ENCODE data around the gene MEGF6. TPM values are rescaled to one million over a fixed set of nuclear protein-coding genes. Genes with fewer than 3 reads are reported as not detected.

Gene MEGF6
- total and polyA plus RNA-seq, 4 donors = 17.7 to 54.2 (median 48.2) TPM

DNA sequence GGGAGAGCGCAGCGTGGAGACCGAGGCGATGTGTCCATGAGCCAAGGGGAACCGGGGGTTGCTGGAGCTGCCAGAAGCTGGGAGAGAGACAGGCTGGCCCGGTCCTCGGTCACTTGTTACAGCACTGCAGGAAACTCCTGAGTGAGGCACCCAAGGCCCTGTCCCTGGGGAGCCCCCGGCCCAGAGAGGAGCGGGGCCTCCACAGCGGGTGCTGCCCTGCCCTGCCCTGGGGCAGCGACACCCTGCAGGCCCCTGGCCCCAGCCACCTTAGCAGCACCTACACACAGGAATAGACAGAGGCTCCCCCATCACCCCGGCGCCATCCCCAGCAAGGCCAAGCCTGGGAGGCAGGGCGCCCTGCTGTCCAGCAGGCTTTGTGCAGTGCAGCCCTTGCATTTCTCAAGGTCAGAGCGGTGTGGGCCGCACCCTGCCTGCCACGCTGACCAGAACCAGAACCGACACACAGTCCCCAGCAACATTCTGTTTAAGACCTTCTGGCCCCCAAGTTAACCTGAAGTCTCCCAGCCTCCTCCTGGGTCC is 6.6 kb upstream of the MEGF6 start:
- ATAC-seq (ENCODE audit: insufficient read depth, low FRiP score) (no peak), DNase-seq (no peak)
- no peak overlapping the region for H3K4me3 ChIP-seq
- H3K9ac ChIP-seq (ENCODE audit: insufficient read depth in 1 of 2, low read length in 2 of 2) = no peak overlapping the region
- peaks cover 0 to 37% (median 9%) of the 10 kb centered on the region in 5 donors for H3K4me1 ChIP-seq (ENCODE audit: control insufficient read depth in 5 of 5, insufficient read depth in 5 of 5, low read length in 5 of 5)
- H3K36me3 ChIP-seq (ENCODE audit: control insufficient read depth in 4 of 4, insufficient read depth in 4 of 4, low read length in 4 of 4) = no peaks in the 10 kb centered on the region
- H3K27me3 ChIP-seq (ENCODE audit: control insufficient read depth in 3 of 3, insufficient read depth in 3 of 3, low read length in 2 of 3) = no peaks in the 10 kb centered on the region
- TF ChIP-seq, protein P1, sequence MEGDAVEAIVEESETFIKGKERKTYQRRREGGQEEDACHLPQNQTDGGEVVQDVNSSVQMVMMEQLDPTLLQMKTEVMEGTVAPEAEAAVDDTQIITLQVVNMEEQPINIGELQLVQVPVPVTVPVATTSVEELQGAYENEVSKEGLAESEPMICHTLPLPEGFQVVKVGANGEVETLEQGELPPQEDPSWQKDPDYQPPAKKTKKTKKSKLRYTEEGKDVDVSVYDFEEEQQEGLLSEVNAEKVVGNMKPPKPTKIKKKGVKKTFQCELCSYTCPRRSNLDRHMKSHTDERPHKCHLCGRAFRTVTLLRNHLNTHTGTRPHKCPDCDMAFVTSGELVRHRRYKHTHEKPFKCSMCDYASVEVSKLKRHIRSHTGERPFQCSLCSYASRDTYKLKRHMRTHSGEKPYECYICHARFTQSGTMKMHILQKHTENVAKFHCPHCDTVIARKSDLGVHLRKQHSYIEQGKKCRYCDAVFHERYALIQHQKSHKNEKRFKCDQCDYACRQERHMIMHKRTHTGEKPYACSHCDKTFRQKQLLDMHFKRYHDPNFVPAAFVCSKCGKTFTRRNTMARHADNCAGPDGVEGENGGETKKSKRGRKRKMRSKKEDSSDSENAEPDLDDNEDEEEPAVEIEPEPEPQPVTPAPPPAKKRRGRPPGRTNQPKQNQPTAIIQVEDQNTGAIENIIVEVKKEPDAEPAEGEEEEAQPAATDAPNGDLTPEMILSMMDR (IDR thresholded peaks at IDR 0.05; ENCODE audit: control extremely low read depth, extremely low read depth) = no peak
- WGBS, 2 donors = 84 to 89% methylated on average over 17 to 18 of the region's 18 CpGs
- H3K9me3 ChIP-seq (ENCODE audit: control insufficient read depth in 4 of 4, insufficient read depth in 3 of 4, low read length in 3 of 4) = no peaks in the 10 kb centered on the region
- no peak overlapping the region for H3K27ac ChIP-seq (ENCODE audit: low read depth in 1 of 2, low read length in 1 of 2)

DNA sequence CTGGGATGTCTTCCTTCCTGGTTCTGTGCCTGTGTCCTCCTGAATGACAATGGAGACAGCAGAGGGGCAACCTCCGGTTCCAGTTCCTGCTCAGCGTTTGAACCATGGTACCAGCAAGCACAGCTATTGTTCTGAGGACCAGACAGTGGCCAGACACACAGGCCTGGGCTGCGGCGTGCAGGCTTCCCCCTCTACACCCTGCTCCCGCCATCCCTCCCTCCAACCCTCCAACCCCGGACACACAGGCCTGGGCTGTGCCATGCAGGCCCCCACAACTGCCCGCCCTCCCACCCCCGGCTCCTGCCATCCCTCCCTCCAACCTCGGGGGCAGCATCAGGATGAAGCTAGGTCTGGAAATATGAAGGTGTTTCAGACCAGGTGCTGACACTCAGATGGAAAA is 5.6 kb upstream of the MEGF6 start:
- Histone ChIP-seq H3K9ac (ENCODE audit: insufficient read depth in 1 of 2, low read length in 2 of 2) (no peak overlapping the region), H3K4me3 (no peak overlapping the region), H3K27me3 (ENCODE audit: control insufficient read depth in 3 of 3, insufficient read depth in 3 of 3, low read length in 2 of 3) (no peaks in the 10 kb centered on the region), H3K9me3 (ENCODE audit: control insufficient read depth in 4 of 4, insufficient read depth in 3 of 4, low read length in 3 of 4) (no peaks in the 10 kb centered on the region), H3K4me1 (ENCODE audit: control insufficient read depth in 5 of 5, insufficient read depth in 5 of 5, low read length in 5 of 5) (peaks cover 0 to 43% (median 11%) of the 10 kb centered on the region in 5 donors), H3K27ac (ENCODE audit: low read depth in 1 of 2, low read length in 1 of 2) (no peak overlapping the region), H3K36me3 (ENCODE audit: control insufficient read depth in 4 of 4, insufficient read depth in 4 of 4, low read length in 4 of 4) (no peaks in the 10 kb centered on the region)
- DNase-seq (no peak), ATAC-seq (ENCODE audit: insufficient read depth, low FRiP score) (no peak)
- WGBS, 2 donors = 79 to 83% methylated on average over 9 of the region's 9 CpGs
- TF ChIP-seq, protein P1 (IDR thresholded peaks at IDR 0.05; ENCODE audit: control extremely low read depth, extremely low read depth) = no peak

DNA sequence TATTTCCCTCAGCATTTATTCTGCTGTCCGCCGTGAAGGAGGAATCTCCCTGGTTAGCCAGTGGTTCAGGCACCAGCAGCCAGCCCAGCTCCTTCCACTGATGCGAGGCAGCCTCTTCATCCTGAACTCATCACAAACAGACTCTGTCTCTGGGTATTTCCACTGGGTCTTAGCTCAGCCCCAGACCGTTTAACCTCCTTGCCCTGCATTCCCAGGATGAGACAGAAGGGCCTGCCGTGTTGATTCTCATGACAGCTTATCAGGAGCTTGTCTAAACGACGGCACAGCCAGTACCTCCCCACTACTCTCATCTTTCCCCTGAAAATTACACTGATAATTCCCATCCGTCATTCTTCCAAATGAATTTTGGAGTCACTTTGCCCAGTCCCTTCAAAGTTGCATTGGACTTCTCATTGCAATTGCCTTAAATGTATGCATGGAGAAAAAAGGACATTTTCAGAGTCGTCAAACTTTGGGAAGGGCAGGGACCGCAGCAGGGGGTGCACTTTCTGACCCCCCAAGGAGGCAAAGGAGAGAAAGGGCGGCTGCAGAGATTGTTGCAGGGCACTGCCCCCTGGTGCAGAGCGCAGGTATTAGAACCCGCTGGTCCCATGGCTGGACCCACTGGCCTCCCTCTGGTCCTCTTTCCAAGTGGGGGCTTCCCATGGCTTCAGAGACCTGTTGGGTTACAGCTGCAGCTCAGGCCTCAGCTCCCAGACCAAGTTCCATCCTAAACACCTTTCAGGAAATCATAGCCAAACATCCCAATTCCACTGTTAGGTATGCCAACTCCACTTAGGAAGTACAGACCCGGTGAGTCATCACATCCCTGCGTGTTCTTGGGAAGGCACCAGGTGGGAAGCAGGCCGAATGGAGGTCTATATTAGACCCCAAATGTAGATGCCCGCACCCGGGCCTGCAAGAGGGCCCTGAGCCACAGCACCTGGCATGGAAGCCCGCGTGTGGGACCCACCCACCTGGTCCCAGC is 3.7 kb upstream of the MEGF6 start:
- H3K4me1 ChIP-seq (ENCODE audit: control insufficient read depth in 5 of 5, insufficient read depth in 5 of 5, low read length in 5 of 5) = peaks cover 0 to 48% (median 13%) of the 10 kb centered on the region in 5 donors
- H3K27ac ChIP-seq (ENCODE audit: low read depth in 1 of 2, low read length in 1 of 2) = no peak overlapping the region
- no peaks in the 10 kb centered on the region for H3K9me3 ChIP-seq (ENCODE audit: control insufficient read depth in 4 of 4, insufficient read depth in 3 of 4, low read length in 3 of 4)
- ATAC-seq (ENCODE audit: insufficient read depth, low FRiP score) (no peak), DNase-seq (no peak)
- H3K36me3 ChIP-seq (ENCODE audit: control insufficient read depth in 4 of 4, insufficient read depth in 4 of 4, low read length in 4 of 4) = no peaks in the 10 kb centered on the region
- no peak overlapping the region for H3K4me3 ChIP-seq
- H3K27me3 ChIP-seq (ENCODE audit: control insufficient read depth in 3 of 3, insufficient read depth in 3 of 3, low read length in 2 of 3) = no peaks in the 10 kb centered on the region
- WGBS, 2 donors = 65 to 67% methylated on average over 20 of the region's 20 CpGs
- H3K9ac ChIP-seq (ENCODE audit: insufficient read depth in 1 of 2, low read length in 2 of 2) = no peak overlapping the region
- TF ChIP-seq, protein P1 (IDR thresholded peaks at IDR 0.05; ENCODE audit: control extremely low read depth, extremely low read depth) = no peak
